Stomach (tissue), 4 donors: Measurements from ENCODE around the gene STAM2.

Experiments
- CTCF ChIP-seq, 7 experiments: fragments of 450-650 bp in 4 of 7; fragments of 200-600 bp in 3 of 7; sonication (generic) in 3 of 7; IDR thresholded peaks; one replicate each; pipeline ENCODE4 v1.5.1; 2016 to 2019; ENCODE audit warnings: antibody characterized with exemption in 7 of 7, control low read depth in 2 of 7, mild to moderate bottlenecking in 1 of 7
- POLR2A ChIP-seq, 4 donors: fragments of 450-650 bp; IDR thresholded peaks; one replicate each; pipeline ENCODE4 v1.6.1; 2016; ENCODE audit warnings: antibody characterized with exemption in 4 of 4, control low read depth in 2 of 4, mild to moderate bottlenecking in 1 of 4, moderate library complexity in 1 of 4

GRCh38 chr2:152078662-152079061 lies 96.9 kb downstream of the STAM2 start:
- TF ChIP-seq POLR2A (IDR thresholded peaks at IDR 0.05), result no peak
- TF ChIP-seq CTCF (IDR thresholded peaks at IDR 0.05), result no peak
